Stimulated activated CD4-positive, alpha-beta T cell treated with anti-CD3 and anti-CD28 coated beads, Interleukin-2, amount 100 ng/mL, for 48 hours (primary cell): ENCODE data around the gene TRIM66.

ENCODE experiments used
- DNase-seq, 2 donors: peaks; one replicate each; pipeline ENCODE4 v3.0.0-alpha.2; 2020

Gene TRIM66

GRCh38 chr11:8714622-8715225 lies 32.3 kb upstream of the TRIM66 start:
- no peak for DNase-seq

DNA sequence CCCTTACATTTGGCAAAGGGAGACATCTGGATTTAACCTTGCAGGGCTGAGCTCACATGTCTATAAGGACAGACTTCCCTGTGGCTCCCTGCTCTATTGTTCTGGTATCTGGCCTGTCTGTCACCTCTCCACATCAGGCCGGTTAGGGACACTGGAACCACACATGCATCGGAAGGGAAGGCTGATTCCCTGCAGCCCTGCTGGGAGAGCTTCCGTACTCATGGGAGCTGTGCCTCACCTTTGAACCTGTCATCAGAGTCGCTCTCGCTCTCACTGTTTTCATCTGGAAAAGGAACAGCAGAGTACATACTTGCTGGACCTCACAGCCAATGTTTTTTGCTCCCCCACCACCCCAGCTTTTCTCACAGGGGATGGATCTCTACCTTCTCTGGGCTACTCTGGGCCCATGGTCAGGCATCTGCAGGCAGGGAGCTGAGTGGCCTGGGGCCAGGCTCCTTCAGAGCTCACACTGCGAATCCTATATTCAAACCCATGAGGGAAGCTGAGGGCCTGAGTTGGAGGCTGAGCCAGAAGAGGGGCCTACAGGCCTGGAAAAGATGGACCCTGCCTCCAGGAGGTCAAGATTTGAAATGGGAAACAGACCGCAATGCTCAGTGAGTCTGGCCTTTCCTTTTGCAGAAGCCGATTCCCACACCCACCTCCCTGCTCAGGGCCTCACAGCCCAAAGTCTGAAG lies 31.4 kb upstream of the TRIM66 start:
- DNase-seq = no peak

DNA sequence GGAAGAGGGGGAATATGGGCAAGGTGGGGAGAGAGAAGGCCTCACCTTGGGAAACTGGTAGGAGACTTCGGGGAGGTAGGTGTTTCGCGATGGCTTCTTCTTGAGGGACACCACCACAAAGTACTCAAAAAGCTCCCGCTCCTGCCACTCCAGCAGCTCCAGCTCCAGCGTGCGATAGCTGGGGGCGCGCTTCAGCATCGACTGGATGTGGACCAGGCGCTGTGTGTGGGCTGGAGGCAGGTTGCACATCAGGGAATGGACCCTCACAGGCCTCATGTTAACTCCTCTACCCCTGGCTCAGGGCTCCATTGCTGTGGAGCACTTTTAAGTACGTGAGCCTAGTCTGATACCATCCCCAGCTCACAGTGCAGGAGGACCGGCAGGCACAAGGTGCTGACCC lies 30.0 kb upstream of the TRIM66 start:
- DNase-seq = no peak

- DNase-seq = no peak
Measured at GRCh38 chr11:8711895-8712442, 29.5 kb upstream of the TRIM66 start.

DNA sequence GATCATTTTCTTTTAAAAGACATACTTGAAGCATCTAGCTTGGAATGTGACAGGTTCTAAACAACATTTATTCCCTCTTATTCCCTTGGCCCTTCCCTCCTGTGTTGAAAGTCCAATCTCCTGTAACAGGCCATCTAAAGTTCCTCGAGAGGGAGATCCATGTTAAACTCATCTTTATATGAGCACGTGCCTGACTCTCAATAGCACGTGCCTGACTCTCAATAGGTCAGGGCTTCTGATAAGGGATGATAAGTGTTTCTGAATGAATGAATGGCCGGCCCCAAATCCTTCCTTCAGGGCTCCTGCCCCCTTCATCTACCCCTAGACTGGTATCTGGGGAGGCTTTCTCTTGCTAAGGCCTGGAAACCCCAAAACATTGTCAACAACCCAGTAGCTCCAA lies 27.3 kb upstream of the TRIM66 start:
- no peak for DNase-seq

- no peak for DNase-seq
Measured at GRCh38 chr11:8709002-8709672, 26.7 kb upstream of the TRIM66 start.

DNA sequence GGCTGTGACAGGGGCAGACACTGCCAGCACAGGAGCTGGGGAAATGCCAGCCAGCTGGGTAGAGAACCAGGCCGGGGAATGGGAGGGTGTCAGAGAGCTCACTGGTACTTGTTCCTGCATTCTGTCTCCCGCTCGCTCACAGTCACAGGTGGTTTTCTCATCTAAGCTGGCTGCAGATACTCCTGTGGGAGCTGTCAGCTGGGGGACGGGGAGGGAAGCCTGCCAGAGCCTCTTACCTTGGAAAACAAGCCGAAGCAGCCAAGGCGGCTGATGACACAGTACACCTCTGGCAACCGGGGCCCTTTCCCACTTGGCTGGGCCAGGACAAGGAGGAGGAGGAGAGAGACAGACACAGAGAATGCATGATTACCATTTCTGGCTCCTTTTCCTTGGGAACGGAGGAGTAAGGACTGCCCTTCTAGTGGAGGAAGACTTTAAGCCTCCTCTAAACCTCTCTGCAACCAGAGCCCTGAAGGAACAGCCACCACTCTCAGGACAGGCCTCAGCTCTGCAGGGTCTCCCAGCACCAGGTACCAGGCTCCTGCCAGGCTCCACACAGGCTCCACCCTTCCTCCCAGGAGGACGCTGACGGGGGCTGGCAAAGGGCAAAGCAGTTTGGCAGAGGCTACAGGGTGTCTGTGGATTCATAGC lies 25.2 kb upstream of the TRIM66 start:
- DNase-seq = no peak

GRCh38 chr11:8706673-8707432 lies 24.4 kb upstream of the TRIM66 start:
- no peak for DNase-seq

- no peak for DNase-seq
Measured at GRCh38 chr11:8705146-8705545, 22.7 kb upstream of the TRIM66 start.

DNA sequence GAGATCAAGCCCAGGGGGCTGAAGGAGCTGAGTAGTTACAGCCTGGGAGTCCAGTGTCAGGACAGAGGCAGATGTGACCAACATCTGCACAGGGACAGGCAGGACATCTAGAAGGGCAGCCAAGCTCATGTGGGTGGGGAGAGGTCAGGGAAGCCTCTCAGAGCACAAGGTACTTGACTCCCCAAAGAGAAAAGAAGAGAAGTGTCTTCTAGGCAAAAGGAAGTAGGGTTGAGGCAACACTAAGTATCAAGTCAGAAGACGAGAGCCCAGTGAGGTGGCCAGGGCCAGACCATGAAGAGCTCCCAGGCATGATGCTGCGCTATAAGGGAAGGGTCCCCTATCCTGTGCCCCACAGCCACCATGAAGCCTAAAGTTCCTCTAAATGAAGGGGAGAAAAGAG lies 21.7 kb upstream of the TRIM66 start:
- DNase-seq = no peak

GRCh38 chr11:8702598-8702915 lies 20.1 kb upstream of the TRIM66 start:
- no peak for DNase-seq

DNA sequence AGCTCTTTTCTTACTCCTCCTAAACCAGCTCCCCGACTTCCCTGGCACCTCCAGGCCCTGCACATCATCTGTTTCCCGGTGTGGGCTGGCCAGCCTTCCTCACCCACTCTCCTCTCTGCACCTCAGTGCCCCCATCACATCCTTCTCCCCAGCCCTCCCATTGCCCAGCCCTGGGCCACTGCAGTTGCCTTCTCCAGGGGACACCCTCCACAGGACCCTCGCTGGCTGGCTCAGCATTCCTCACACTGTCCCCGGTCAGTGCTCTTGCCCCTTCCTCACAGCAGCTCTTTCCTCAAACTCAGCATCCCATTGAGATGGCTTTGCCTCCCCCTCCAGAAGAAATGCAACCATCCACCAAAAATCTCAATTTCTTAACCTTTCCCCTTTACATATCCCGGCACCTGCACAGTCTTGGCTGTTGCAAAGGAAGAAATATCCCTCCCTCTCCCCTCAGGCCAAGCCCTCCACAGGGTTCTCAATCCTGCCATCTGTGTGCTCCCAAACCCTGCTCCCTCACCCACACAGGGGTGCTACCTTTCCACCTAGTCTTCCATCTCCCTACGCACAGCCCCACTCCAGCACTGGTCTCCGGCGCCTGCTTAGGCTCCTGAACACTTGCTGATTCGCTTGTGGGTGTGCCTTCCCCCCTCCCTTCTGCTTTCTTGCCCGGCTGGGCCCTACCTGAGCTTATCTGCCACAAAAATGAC lies 19.6 kb upstream of the TRIM66 start:
- DNase-seq = no peak

GRCh38 chr11:8699903-8700302 lies 17.4 kb upstream of the TRIM66 start:
- no peak for DNase-seq

- no peak for DNase-seq
Measured at GRCh38 chr11:8698917-8699441, 16.5 kb upstream of the TRIM66 start.

DNA sequence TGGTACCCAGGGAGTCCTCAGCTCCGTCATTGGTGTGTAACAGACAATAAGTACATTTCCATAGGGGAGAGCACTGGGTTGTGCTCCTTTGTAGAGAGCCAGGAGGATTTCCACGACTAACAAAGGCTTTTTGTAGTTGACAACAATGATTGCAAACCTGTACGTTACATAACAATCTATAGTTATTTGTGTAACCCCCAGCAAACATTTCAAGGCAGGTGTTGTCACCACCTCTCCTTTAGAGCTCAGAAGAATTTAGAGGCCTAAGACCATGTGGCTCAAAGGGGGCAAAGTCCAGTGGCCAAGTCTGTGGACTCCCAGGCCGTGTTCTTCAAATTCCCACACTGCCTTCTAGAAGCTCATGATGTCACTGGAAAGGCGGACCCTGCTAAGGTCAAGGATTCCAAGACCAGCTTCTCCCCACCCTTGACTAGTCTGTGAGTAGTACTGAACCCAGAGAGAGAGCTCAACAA lies 15.9 kb upstream of the TRIM66 start:
- no peak for DNase-seq

DNA sequence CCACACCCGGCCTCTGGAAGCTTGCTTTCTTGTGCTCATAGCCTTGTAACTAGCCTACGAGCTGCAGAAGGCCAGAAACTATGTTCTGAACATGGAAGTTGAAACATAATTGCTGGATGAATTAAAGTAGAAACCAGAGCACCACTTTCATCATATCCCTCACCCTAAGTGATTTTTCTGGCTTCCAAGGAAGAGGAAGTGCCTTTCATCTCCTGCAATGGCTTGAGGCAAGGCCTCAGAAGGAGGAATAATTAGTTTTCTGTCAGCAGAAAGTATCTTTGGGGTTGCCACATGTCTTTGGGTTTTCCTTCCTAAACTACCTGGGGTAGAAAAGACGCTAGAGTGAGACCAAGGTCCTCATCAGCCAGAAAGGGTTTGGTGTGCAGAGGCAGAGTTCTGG lies 14.6 kb upstream of the TRIM66 start:
- no peak for DNase-seq

DNA sequence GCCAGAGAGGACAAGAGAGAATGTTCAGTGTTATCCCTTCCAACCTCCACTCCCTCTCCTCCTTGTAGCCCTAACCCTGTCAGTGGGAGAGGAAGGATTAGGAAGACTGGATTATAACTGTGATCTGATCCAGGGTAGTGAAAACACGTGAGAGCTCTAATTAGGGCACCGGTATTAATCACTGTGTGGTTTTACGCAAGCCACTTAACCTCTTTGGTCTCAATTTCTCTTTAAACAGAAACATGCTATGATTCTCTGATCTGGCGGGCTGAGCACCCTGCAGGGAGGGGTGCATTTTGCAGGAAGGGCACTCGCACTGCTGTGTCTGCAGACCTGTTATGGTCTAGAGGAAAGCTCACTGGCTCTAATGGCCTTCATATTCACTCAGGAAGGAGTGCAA lies 11.7 kb upstream of the TRIM66 start:
- DNase-seq = no peak

- DNase-seq = no peak
Measured at GRCh38 chr11:8693555-8693954, 11.1 kb upstream of the TRIM66 start.

DNA sequence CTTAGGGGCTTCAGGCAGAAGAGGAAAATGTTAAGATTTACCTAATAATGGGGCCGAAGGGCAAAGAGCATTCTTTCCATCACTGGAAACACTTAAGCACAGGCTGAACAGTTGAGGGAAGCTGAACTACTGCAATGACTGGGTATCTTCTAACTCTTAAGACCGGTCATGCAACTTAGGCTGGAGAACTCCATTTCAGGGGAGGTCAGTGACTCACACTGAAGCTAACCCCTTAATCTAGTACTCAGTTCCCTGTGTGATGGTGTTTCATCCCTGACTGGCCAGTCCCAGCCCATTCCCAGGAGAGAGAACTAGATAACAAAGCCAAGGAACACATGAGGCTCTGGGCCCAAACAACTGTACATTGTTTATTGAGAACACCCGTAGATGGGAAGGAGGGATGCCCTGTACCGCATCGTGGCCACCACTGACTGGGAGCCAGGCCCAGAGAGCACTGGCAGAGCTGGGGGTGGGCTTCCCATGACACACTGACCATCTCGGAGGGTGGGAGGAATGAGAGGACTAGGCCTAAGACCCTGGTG lies 10.6 kb upstream of the TRIM66 start:
- DNase-seq = no peak

- no peak for DNase-seq
Measured at GRCh38 chr11:8692417-8692816, 10.0 kb upstream of the TRIM66 start.

DNA sequence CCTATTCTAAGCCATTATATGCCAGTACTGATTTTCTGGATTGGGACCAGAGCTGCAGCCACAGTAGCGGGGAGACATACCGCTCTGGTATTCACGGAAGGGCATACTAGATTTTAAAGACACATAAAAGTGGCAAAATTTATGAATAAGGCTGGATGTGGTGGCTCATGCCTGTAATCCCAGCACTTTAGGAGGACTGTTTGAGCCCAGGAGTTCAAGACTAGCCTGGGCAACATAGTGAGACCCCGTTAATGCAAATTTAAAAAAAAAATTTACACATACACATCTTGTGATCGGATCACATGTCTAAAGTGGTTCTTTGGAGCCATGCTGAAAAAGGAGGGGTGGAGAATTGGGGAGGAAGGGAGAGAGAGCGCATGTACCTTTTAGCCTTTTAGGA lies 9.1 kb upstream of the TRIM66 start:
- DNase-seq = no peak
